Measurements from ENCODE around the gene BLOC1S4. TPM values are rescaled to one million over a fixed set of nuclear protein-coding genes. Genes with fewer than 3 reads are reported as not detected.

Gene BLOC1S4
- total RNA-seq, 3 donors from 2014 or later, result 18.9 to 23.6 (median 19.8) TPM

DNA sequence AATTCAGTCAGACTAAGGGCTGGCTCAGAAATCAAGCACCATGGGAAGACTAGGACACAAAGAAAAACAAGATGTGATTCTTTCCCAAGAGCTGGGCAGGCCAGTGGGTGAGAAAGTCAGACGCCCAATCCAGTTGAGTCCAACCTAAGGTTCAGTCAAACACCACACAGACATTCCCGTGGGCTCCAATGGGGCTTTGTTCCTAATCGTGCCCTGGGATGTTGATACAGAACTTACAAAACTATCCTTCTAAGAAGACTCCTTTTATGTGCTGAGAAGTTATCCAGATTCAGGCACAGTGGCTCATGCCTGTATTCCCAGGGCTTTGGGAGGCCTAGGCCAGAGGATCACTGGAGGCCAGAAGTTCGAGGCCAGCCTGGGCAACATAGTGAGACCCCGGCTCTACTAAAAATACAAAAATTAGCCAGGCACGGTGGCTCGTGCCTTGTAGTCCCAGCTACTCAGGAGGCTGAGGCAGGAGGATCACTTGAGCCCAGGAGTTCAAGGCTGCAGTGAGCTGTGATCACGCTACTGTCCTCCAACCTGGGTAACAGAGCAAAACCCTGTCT, 3.7 kb downstream of the BLOC1S4 start:
- no peaks in the 10 kb centered on the region for H3K9me3 ChIP-seq
- no peak overlapping the region for H3K27ac ChIP-seq
- no peak for DNase-seq (ENCODE audit: low spot score in 2 of 2)
- no peak overlapping the region for H3K4me3 ChIP-seq
- TF ChIP-seq, protein P1, sequence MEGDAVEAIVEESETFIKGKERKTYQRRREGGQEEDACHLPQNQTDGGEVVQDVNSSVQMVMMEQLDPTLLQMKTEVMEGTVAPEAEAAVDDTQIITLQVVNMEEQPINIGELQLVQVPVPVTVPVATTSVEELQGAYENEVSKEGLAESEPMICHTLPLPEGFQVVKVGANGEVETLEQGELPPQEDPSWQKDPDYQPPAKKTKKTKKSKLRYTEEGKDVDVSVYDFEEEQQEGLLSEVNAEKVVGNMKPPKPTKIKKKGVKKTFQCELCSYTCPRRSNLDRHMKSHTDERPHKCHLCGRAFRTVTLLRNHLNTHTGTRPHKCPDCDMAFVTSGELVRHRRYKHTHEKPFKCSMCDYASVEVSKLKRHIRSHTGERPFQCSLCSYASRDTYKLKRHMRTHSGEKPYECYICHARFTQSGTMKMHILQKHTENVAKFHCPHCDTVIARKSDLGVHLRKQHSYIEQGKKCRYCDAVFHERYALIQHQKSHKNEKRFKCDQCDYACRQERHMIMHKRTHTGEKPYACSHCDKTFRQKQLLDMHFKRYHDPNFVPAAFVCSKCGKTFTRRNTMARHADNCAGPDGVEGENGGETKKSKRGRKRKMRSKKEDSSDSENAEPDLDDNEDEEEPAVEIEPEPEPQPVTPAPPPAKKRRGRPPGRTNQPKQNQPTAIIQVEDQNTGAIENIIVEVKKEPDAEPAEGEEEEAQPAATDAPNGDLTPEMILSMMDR (IDR thresholded peaks at IDR 0.05), result no peak
- no peak for TF ChIP-seq POLR2AphosphoS5 (IDR thresholded peaks at IDR 0.05)
- no peak for TF ChIP-seq POLR2A (IDR thresholded peaks at IDR 0.05)
- H3K27me3 ChIP-seq, result no peaks in the 10 kb centered on the region
- intact Hi-C loops (cut with DNase I; ENCODE audit: low total_unique reads), result loop anchor here (5.0 kb wide), 1 partner anchor 158 kb away; no protein-coding TSS in a partner anchor
- H3K4me1 ChIP-seq, result peaks cover 0 to 7% of the 10 kb centered on the region in 2 donors
- H3K36me3 ChIP-seq, result no peaks in the 10 kb centered on the region

DNA sequence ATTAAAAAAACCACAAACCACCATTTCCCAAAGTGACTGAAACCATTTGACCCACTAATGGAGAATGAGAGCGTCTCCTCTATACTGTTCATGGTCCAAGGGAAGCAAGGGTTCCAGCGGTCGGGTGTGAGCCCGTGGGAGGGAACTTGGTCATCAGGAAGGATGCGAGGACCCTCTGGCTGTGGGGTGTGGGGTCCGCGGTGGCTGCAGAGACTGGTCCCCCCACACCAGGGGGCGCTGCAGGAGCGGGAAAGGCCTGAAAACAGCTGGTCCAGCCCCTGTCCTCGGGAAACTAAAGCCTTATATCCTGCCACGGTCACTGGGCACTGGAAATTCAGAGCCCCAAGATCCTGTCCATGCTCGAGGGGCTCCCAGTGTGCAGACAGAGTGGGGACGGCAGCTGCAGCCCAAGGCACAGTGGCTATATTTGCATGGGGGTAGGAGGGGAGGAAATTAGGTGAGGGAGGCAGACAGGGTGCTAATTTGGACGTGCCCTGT, 4.3 kb downstream of the BLOC1S4 start:
- no peaks in the 10 kb centered on the region for H3K9me3 ChIP-seq
- peak; percentile 50 to 87 for DNase-seq (ENCODE audit: low spot score in 2 of 2)
- H3K4me3 ChIP-seq, result peak overlapping the region in 1 of 3 donors; percentile 15
- intact Hi-C loops (cut with DNase I; ENCODE audit: low total_unique reads), result loop anchor here (5.0 kb wide), 1 partner anchor 157 kb away; no protein-coding TSS in a partner anchor
- H3K27ac ChIP-seq, result no peak overlapping the region
- no peaks in the 10 kb centered on the region for H3K27me3 ChIP-seq
- H3K4me1 ChIP-seq, result peaks cover 0 to 12% of the 10 kb centered on the region in 2 donors
- H3K36me3 ChIP-seq, result no peaks in the 10 kb centered on the region
- no peak for TF ChIP-seq POLR2AphosphoS5 (IDR thresholded peaks at IDR 0.05)
- no peak for TF ChIP-seq POLR2A (IDR thresholded peaks at IDR 0.05)
- TF ChIP-seq, protein P1 (IDR thresholded peaks at IDR 0.05), result peak; percentile 76 to 98 (median 98)

- intact Hi-C loops (cut with DNase I; ENCODE audit: low total_unique reads), result loop anchor here (5.0 kb wide), 1 partner anchor 156 kb away; no protein-coding TSS in a partner anchor
- Histone ChIP-seq H3K4me3 (no peak overlapping the region), H3K36me3 (no peaks in the 10 kb centered on the region)
Observed at GRCh38 chr4:6721121-6721520, 5.1 kb downstream of the BLOC1S4 start.

DNA sequence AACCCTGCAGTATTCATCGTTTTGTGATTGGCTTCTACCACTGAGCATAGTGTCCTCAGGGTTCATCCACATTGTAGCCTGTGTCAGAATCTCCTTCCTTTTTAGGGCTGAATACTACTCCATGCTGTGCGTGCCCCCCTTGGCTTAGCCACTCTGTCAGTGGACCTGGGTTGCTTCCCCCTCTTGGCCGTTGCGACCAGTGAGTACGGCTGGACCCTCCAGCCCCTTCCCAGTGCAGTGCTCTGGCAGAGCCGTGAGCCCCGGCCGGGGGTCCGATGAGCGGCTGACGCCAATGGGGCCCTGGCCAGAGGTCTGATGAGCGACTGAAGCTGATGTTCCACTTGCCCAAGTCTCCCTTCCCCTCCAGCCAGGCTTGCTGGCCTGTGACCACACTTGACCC, 6.9 kb downstream of the BLOC1S4 start:
- peaks cover 0 to 8% of the 10 kb centered on the region in 2 donors for H3K4me1 ChIP-seq
- no peak overlapping the region for H3K27ac ChIP-seq
- intact Hi-C loops (cut with DNase I; ENCODE audit: low total_unique reads), result loop anchor here (5.0 kb wide), 1 partner anchor 154 kb away; no protein-coding TSS in a partner anchor
- no peaks in the 10 kb centered on the region for H3K36me3 ChIP-seq
- H3K9me3 ChIP-seq, result no peaks in the 10 kb centered on the region
- no peak for DNase-seq (ENCODE audit: low spot score in 2 of 2)
- no peak overlapping the region for H3K4me3 ChIP-seq
- TF ChIP-seq, protein P1 (IDR thresholded peaks at IDR 0.05), result no peak
- no peak for TF ChIP-seq POLR2AphosphoS5 (IDR thresholded peaks at IDR 0.05)
- TF ChIP-seq POLR2A (IDR thresholded peaks at IDR 0.05), result no peak
- H3K27me3 ChIP-seq, result no peaks in the 10 kb centered on the region

More at GRCh38 chr4:6721121-6721520, 5.1 kb downstream of the BLOC1S4 start:
- TF ChIP-seq POLR2A (IDR thresholded peaks at IDR 0.05) (no peak), POLR2AphosphoS5 (IDR thresholded peaks at IDR 0.05) (no peak)
- TF ChIP-seq, protein P1 (IDR thresholded peaks at IDR 0.05), result no peak
- no peak for DNase-seq (ENCODE audit: low spot score in 2 of 2)
- Histone ChIP-seq H3K27me3 (no peaks in the 10 kb centered on the region), H3K9me3 (no peaks in the 10 kb centered on the region), H3K27ac (no peak overlapping the region), H3K4me1 (peaks cover 0 to 8% of the 10 kb centered on the region in 2 donors)

GRCh38 chr4:6723851-6724250, 7.9 kb downstream of the BLOC1S4 start:
- Histone ChIP-seq H3K36me3 (no peaks in the 10 kb centered on the region), H3K4me3 (no peak overlapping the region), H3K27me3 (no peaks in the 10 kb centered on the region), H3K4me1 (peaks cover 0 to 8% of the 10 kb centered on the region in 2 donors), H3K27ac (no peak overlapping the region), H3K9me3 (no peaks in the 10 kb centered on the region)
- intact Hi-C loops (cut with DNase I; ENCODE audit: low total_unique reads), result loop anchor here (5.0 kb wide), 1 partner anchor 153 kb away; no protein-coding TSS in a partner anchor
- no peak for DNase-seq (ENCODE audit: low spot score in 2 of 2)
- TF ChIP-seq POLR2AphosphoS5 (IDR thresholded peaks at IDR 0.05) (no peak), POLR2A (IDR thresholded peaks at IDR 0.05) (no peak)
- TF ChIP-seq, protein P1 (IDR thresholded peaks at IDR 0.05), result no peak
